Measurements from ENCODE around the gene REC8.
"Not testable (repeated sequence)": the region's sequence is repeated elsewhere in the genome, so short reads cannot be mapped to it uniquely, and the experiment has no call there.

REC8 gene

DNA sequence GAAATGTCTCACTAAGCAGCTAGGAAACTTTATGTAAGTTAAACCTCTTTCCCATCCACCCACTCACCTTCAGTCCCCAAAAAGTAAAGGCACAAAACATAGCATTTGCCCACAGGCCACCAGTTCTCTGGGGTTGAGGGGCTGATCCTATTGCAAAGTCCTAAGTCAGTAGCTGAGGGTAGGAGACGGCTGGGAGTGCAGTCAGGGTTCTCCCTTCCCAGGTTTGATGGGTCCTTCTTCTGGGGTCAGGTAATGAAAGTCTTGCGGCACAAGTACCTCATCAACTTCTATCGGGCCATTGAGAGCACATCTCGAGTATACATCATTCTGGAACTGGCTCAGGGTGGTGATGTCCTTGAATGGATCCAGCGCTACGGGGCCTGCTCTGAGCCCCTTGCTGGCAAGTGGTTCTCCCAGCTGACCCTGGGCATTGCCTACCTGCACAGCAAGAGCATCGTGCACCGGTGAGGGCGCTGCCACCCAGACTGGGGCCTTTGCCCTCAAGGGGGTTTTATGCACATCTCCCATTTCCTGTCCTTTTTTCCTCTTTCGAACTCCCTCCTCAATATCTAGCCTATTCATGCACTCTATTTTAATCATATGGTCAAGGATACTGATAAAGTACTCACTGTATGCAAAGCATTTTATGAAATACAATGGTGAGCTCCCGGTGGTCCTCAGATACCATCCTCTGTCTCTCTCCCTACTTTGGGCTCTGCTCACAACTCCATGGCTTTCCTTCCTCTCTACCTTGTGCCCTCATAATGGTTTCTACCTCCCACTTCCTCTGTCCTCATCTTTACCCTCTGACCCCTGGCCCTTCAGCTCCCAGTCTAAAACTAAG, 34.6 kb downstream of the REC8 start:
- no peak for DNase-seq

DNA sequence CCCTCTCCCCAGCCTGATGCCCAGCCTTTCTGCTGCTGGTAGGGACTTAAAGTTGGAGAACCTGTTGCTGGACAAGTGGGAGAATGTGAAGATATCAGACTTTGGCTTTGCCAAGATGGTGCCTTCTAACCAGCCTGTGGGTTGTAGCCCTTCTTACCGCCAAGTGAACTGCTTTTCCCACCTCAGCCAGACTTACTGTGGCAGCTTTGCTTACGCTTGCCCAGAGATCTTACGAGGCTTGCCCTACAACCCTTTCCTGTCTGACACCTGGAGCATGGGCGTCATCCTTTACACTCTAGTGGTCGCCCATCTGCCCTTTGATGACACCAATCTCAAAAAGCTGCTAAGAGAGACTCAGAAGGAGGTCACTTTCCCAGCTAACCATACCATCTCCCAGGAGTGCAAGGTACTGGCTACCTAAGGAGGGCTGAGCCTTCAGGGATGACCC, 35.2 kb downstream of the REC8 start:
- DNase-seq: no peak

DNA sequence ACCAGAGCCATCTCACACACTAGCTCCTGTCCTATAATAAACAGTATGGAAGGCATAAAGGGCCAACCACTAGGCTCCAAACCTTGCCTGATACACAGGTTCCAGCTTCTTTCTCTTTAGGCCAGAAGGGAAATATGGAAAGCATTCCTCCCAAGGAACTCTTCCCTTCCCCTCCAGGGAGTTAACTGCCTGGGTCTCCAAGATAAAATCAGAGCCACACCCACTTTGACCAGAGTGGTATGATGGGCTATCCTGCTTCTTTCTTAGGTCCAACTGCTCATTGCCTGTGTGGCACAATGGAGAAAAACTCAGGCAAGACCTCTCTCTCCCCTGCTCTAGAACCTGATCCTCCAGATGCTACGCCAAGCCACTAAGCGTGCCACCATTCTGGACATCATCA, 35.7 kb downstream of the REC8 start:
- DNase-seq: no peak

DNA sequence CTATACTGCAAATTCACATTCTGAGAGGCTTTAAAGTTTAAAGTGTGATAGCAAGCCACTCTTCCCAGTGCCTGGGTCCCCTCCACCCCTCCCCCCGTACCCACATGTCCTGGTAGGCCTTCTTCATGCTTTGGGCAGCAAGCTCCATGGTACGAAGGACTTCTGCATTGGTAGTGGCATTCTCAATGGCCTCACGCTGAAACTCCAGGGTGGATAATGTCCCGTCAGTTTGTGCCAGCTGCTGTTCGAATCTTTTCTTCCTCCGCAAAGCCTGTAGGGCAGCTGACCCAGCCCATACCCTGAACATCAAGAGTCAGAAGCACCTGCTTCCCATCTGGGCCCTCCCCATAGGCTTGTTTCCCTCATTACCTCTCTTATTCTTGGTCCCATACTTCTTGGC, 39.4 kb downstream of the REC8 start:
- no peak for DNase-seq

DNA sequence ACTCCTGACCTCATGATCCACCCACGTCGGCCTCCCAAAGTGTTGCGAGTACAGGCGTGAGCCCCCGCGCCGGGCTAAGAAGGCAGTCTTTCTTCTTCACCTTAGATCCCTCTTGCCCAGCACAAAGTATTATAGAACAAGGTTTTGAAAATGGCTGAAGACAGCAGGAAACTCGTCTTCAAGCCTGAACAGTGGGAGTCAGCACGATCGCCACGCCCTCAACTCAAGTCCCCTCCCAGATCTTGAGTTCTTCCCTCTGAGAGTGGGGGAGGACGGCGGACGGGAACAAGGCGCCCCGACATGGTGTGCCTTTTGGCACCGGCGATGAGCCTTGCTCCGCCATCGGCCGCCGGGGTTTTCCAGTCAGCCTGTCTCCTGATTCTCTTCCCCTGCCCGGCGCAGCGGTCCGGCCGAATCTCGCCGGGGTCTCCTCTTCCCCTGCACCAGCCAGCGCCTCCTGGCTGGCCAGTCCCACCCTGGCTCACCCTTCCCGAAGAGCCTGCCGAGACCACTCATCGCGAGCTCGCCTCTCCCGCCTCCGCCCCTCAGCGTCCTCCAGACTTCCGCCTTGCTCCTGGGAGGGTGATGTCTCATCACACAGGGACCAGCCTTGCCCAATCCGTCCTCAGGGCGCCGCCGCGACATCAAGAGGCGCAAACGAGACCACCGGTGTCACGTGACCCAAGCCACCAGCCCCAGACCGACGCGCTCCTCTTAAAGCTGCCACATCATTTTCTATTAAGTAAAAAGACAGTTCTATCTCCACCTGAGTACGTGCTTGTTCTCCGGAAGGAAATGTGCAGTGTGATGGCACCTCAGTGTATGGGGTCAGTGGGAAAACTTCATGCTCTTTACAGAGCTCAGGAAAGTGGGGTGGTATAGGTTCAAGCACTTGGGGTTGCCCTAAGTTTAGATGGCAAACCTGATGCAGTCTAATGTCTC, 41.3 kb downstream of the REC8 start, which contains the start of gene CHMP4A:
Gene CHMP4A (minus strand): TSS at position 565 of the 942 bp plus-strand sequence. CDS start 49 bp downstream, at position 516.
- DNase-seq: peak; percentile 23

DNA sequence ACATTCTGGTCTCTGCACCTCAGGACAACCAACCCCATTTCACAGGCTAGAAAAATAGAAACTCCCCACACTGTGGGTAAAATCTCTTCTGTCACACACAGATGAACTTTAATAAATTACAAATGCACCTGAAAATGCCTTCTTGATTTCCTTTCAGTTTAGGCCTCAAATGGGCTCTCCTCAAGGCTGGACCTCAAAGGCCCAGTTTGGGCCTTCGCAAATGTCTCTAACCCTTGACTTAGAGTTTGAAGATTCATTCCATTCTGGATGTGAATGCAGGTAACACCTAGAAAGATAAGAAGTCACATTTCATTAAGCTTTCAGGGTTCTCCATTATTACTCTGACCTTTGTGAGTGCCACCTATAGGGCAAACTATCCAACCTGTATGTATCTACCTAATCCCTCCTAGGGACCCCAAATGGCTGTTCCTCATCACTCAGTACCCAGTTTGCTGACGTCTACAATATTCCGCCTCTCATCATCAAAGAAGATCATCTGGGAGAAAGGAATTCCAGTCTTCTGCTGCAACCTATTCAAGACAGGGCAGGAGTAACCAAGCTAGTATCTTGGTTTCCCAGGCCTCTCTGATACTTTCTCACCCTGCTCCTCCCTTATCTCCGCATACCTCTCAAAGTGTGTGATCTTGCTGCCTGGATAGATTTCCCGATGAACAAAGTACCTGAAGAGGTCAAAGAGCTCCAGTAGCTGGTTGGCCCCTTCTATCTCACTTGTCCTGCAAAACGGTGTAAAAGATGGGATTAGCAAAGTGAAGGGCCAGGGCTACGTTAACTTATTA, 42.2 kb downstream of the REC8 start:
- no peak for DNase-seq

DNA sequence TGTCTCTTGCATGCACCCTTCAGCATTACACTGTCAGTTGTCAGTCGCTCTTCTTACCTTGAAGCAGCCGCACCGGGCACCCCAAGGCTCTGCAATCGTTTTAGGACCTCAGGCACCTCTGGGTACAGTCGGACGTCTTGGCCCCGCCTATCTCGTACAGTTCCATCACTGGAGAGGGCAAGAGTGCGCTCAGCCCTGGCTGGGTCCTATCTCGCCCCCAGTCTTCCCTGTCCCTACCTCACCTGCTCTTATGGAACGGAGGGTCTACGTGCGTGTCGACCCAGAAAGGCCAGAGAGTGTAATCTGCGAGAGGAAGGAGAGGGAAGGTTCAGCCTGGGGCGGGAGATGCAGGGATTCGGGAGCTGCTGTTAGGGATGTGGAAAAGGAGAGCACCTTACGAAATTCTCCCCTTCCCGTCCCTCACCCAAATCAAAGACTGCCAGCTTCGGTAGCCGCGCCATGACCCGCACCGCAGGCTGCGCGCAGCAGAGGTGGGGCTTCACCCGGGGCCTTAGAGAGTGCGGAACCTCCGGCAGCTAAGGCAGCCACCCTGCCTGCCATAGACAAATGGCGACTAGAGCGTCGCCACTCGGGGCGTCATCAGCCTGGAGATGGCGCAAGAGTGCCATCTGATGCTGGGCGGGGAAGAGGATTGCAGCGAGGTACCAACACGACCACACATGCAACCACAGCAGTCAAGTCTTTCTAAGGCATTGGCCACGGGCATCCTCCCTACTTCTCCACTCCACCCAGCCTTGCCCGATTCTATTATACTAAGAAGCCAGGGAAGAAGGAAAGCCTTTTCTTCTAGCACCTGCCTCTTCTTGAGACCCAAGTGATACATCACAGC, 43.8 kb downstream of the REC8 start, which contains the start of gene MDP1:
Gene MDP1 (minus strand): TSS at position 572 of the 850 bp plus-strand sequence. CDS start 111 bp downstream, at position 461.
- DNase-seq: no peak

DNA sequence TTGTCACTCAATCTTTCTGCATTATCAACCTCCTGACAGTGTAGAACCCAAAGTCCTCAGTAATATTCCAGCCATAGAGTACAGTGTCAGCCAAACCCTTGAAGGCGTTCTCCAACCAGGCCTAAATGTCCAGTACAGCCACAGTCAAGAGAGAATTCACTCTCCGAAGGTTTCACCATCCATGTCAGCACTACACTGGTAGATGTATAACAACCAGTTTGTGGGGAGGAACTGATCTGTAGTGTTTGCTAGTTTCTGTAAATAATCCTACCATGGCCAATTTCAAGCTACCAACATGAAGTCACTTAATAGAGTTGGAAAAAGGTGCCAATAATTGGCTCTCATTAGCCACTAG, 44.4 kb downstream of the REC8 start:
- no peak for DNase-seq

DNA sequence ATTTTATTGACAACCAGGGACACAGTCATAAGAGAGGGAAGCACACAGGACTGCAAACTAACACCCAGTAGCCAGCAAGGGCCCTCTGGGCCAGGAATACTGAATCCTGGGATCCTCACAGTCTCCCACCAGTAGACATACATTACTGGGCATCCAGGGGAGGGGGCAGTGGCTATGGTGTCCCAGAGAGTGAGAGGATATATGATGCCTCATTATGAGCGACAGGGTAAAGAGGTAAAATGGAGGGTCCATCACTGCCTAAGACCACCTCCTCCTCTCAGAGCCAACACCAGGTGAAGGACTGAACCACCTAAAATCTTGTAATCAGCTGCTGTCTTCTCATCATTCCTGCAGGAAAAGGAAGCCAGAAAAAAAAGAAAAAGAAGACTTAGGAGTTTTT, 45.0 kb downstream of the REC8 start:
- not testable (repeated sequence) for DNase-seq

DNA sequence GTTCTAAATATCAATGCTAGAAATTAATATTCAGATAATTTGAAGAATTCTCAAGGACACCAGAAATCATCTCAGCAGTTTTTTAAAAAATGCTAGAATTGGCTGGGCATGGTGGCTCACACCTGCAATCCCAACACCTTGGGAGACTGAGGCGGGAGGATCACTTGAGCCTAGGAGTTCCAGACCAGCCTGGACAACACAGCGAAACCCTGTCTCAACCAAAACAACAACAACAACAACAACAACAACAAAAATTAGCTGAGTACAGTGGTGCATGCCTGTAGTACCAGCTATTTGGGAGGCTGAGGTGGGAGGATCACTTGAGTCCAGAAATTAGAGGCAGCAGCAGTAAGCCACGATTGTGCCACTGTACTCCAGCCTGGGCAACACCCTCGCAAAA, 47.2 kb downstream of the REC8 start:
- no peak for DNase-seq

DNA sequence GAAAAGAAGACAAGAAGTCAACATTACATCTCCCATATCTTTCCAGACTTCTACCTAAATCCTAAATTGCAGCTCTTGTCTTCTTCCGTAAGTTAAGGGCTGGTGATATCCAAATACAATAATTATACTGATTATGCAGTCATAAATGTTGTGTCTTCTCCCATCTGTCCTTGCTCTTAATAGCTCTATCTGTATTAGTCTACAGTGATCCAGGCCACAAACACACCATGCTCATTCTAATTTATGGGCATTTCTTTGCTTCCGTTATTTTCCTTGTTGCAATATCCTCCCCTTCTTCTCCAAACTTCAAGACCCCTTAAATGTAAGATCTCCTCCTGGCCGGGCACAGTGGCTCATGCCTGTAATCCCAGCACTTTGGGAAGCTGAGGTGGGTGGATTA, 47.6 kb downstream of the REC8 start:
- no peak for DNase-seq

DNA sequence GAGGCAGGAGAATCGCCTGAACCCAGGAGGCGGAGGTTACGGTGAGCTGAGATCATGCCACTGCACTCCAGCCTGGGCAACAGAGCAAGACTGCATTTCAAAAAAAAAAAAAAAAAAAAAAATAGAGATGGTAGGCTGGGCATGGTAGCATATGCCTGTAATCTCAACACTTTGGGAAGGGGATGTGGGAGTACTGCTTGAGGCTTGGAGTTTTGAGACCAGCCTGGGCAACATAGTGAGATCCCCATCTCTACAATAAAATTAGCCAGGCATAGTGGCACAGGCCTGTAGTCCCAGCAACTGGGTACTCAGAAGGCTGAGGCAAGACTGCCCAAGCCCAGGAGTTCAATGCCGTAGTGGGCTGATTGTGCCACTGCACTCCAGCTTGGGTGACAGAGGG, 51.1 kb downstream of the REC8 start:
- DNase-seq: not testable (repeated sequence)

DNA sequence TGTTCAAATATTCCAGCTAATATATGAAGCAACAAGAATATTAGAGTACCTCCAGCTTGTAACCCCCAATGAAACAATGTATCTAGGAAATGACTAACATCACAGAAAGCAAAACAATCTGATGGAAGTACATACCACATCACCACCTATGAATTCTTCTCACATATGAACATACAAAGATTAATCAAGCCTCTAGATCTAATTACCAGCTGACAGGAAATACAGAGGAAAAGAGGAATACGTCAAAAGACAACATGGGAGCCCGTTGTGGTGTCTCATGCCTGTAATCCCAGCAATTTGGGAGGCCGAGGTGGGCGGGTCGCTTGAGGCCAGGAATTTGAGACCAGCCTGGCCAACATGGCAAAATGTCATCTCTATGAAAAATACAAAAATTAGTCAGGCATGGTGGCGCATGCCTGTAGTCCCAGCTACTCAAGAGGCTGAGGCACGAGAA, 52.8 kb downstream of the REC8 start:
- DNase-seq: no peak

DNA sequence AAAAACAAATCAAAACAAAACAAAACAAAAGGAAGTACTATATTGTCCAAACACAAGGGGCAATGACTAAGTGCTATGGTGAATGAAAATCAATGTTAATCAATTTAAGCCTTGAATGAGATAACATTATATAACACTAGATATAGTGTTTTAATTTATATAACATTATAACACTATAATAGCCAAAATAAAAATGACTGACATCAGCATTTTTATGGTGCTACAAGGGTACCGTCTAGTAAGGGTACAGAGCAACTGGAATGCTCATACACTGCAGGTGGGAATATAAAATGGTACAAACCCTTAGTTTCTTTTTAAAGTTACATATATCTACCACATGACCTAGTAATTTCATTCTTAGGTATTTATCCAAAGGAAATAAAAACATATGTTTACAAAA, 54.6 kb downstream of the REC8 start:
- no peak for DNase-seq

DNA sequence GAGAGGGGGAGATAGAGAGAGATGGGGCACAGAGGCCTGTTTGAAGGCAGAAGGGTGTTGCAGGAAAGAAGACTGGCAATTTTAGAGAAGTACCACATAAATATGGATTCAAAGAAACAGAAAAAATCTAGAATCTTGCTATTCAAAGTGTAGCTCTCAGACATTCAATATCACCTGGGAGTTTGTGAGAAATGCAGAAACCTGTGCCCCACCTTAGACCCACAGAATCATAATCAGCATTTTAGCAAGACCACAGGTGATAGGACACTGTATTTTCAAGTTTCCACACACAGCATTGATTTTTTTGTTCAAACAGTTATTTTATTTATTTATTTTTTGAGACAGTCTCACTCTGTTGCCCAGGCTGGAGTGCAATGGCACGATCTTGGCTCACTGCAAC, 57.0 kb downstream of the REC8 start:
- no peak for DNase-seq
